Gastroesophageal sphincter (tissue), 4 donors: ENCODE data around the gene MACF1. TPM values are rescaled to one million over a fixed set of nuclear protein-coding genes. Genes with fewer than 3 reads are reported as not detected.

Experiments
- ATAC-seq: fragments of 150-250 bp; one replicate; pipeline ENCODE4 v1.9.1; 2016; ENCODE audit warnings: mild to moderate bottlenecking, moderate library complexity
- H3K27ac ChIP-seq, 4 donors: fragments of 200-600 bp; sonication (generic) in 3 of 4; 1 replicate in 3 of 4; 2 replicates in 1 of 4; pipeline ENCODE4 v1.5.1; 2016 to 2019
- H3K27me3 ChIP-seq: fragments of 200-600 bp; sonication (generic); one replicate; pipeline ENCODE4 v1.5.1; 2019
- H3K36me3 ChIP-seq, 2 donors: fragments of 200-600 bp; sonication (generic); one replicate each; pipeline ENCODE4 v1.5.1; 2019; ENCODE audit warnings: control low read depth in 1 of 2
- H3K4me1 ChIP-seq, 3 donors: fragments of 200-600 bp; sonication (generic); 1 replicate in 2 of 3; 2 replicates in 1 of 3; pipeline ENCODE4 v1.5.1; 2016 to 2019; ENCODE audit warnings: control low read depth in 2 of 3
- H3K4me3 ChIP-seq, 2 donors: fragments of 200-600 bp; sonication (generic); one replicate each; pipeline ENCODE4 v1.5.1; 2019; ENCODE audit warnings: mild to moderate bottlenecking in 1 of 2, moderate library complexity in 1 of 2
- H3K9me3 ChIP-seq, 3 donors: fragments of 200-600 bp; sonication (generic); one replicate each; pipeline ENCODE4 v1.5.1; 2017 to 2019; ENCODE audit warnings: control low read depth in 2 of 3
- CTCF ChIP-seq, 4 experiments: fragments of 200-600 bp in 2 of 4; fragments of 450-650 bp in 2 of 4; sonication (generic) in 1 of 4; IDR thresholded peaks; one replicate each; pipeline ENCODE4 v1.5.1; 2017 to 2019; ENCODE audit warnings: antibody characterized with exemption in 4 of 4, mild to moderate bottlenecking in 2 of 4, moderate library complexity in 2 of 4
- EP300 ChIP-seq: sonication (generic); formaldehyde crosslinking; IDR thresholded peaks from one replicate; pipeline ENCODE4 v1.6.1; 2017; ENCODE audit warnings: antibody characterized with exemption, mild to moderate bottlenecking
- POLR2A ChIP-seq, 2 donors: fragments of 450-650 bp; IDR thresholded peaks; one replicate each; pipeline ENCODE4 v1.6.1; 2017; ENCODE audit warnings: antibody characterized with exemption in 2 of 2, mild to moderate bottlenecking in 2 of 2, moderate library complexity in 1 of 2
- POLR2AphosphoS5 ChIP-seq: sonication (generic); formaldehyde crosslinking; IDR thresholded peaks from one replicate; pipeline ENCODE4 v1.6.1; 2017; ENCODE audit warnings: antibody characterized with exemption
- WGBS, 2 donors: methylation state at CpG; one replicate each; pipeline ENCODE4 v1.1.5; 2018; ENCODE audit warnings: low coverage in 1 of 2; 5-methylcytosine and 5-hydroxymethylcytosine counted together
- total RNA-seq, 4 donors: library from RNA; depleted of rRNA; stranded (reverse); fragments of >200 nt; gene quantifications; one replicate each; pipeline ENCODE4 v1.1.0, GENCODE V29; 2016

Gene MACF1
- total RNA-seq, 4 donors from 2014 or later, result 454 to 752 (median 541) TPM

DNA sequence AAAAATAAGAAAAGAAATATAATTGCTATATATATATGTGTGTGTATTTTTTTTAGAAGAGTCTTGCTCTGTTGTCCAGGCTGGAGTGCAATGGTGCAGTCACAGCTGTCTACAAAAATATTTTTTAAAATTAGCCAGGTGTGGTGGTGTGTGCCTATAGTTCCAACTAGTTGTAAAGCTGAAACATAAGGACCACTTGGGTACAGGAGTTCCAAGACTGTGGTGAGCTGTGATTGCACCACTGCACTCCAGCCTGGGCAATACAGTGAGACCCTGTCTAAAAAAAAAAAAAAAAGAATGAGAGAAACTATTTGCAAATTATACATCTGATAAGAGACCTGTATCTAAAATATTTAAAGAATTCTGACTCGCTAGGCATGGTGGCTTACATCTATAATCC is 328.9 kb downstream of the MACF1 start:
- WGBS, 2 donors, result 100% methylated on average over 1 of the region's 1 CpG
- no peaks in the 10 kb centered on the region for H3K4me1 ChIP-seq
- no peak for TF ChIP-seq POLR2A (IDR thresholded peaks at IDR 0.05)
- TF ChIP-seq EP300, result no peak
- TF ChIP-seq POLR2AphosphoS5, result no peak
- no peak for TF ChIP-seq CTCF (IDR thresholded peaks at IDR 0.05)
- no peak for ATAC-seq
- H3K27me3 ChIP-seq, result no peaks in the 10 kb centered on the region
- no peak overlapping the region for H3K4me3 ChIP-seq
- peaks cover 0 to 87% of the 10 kb centered on the region in 2 donors for H3K36me3 ChIP-seq
- no peaks in the 10 kb centered on the region for H3K9me3 ChIP-seq
- H3K27ac ChIP-seq, result no peak overlapping the region

Other genes with a start within 250 kb of the MACF1 start
- gene AKIRIN1, start 213.4 kb upstream of the MACF1 start, total RNA-seq, result 10 to 100 TPM; 52.5 to 74.3 (median 63.6) TPM
- gene NDUFS5, start 178.3 kb upstream of the MACF1 start, total RNA-seq, result 100 to 1,000 TPM; 300 to 553 (median 521) TPM